Upper lobe of right lung (tissue), 1 donor: Measurements from ENCODE around the gene MYO1H. TPM values are rescaled to one million over a fixed set of nuclear protein-coding genes. Genes with fewer than 3 reads are reported as not detected.
A peak's percentile ranks its signal among the peaks of the same experiment; 100 is the strongest.

Source experiments
- ATAC-seq: fragments of 200-7000 bp; cut with Tn5 transposase; one replicate; pipeline ENCODE4 v1.9.1; 2020; ENCODE audit warnings: mild to moderate bottlenecking, moderate library complexity
- DNase-seq: peaks from one replicate; pipeline ENCODE4 v3.0.0-alpha.2; 2020
- H3K27ac ChIP-seq: fragments of 200-600 bp; one replicate; pipeline ENCODE4 v1.8.0; 2022
- H3K27me3 ChIP-seq: fragments of 200-600 bp; one replicate; pipeline ENCODE4 v1.8.0; 2022; ENCODE audit warnings: mild to moderate bottlenecking
- H3K36me3 ChIP-seq: fragments of 200-600 bp; one replicate; pipeline ENCODE4 v1.8.0; 2022
- H3K4me1 ChIP-seq: fragments of 200-600 bp; one replicate; pipeline ENCODE4 v1.8.0; 2022
- H3K4me3 ChIP-seq: fragments of 200-600 bp; one replicate; pipeline ENCODE4 v1.8.0; 2022; ENCODE audit warnings: mild to moderate bottlenecking
- H3K9me3 ChIP-seq: fragments of 200-600 bp; one replicate; pipeline ENCODE4 v1.8.0; 2022
- intact Hi-C: fragments of 100-400 bp; cut with DNase I; formaldehyde crosslinking; loops from one replicate; pipeline ENCODE4 v1.11.0; 2022
- total RNA-seq: library from RNA; stranded (reverse); fragmentation: NEBNext Ultra II Directional; extraction: Animal tissue kit (Norgen Biotek cat#: 25700); gene quantifications from one replicate; pipeline ENCODE4 v1.2.1, GENCODE V29; 2021
- TF ChIP-seq, protein P1 (sequence below): fragments of 200-600 bp; IDR thresholded peaks from one replicate; pipeline ENCODE4 v1.8.0; 2022; ENCODE audit warnings: antibody characterized with exemption
- donor health status: DM: no; HTN: yes; CAD: no; lungs with severe emphysema.

Gene MYO1H
- total RNA-seq, 1 donor from 2014 or later, result 0.64 TPM

DNA sequence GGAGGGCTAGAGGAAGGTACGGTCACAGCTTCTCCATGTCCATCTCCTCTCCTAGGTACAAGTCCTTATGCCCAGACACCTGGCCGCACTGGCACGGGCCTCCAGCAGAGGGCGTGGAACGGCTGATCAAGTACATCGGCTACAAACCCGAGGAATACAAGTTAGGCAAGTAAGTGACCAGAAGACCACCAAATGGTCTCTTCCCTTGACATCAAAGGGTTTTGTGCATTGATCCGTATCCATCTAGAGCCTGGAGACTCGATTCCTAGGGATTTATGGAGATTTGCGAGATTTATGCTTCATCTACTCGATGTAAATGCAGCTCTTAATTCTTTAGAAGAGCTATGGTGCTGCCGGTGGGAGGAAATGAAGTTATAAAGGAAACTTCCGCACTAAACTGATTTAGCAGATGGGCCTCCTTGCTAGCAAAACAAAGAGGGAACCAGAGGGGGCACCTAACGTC is 85.2 kb downstream of the MYO1H start:
- Histone ChIP-seq H3K36me3 (no peaks in the 10 kb centered on the region), H3K27me3 (no peaks in the 10 kb centered on the region), H3K4me3 (no peak overlapping the region), H3K9me3 (no peaks in the 10 kb centered on the region), H3K4me1 (peaks cover 9% of the 10 kb centered on the region), H3K27ac (no peak overlapping the region)
- intact Hi-C loops, result no loop called here
- DNase-seq (peak; percentile 95), ATAC-seq (peak; percentile 89)
- TF ChIP-seq, protein P1, sequence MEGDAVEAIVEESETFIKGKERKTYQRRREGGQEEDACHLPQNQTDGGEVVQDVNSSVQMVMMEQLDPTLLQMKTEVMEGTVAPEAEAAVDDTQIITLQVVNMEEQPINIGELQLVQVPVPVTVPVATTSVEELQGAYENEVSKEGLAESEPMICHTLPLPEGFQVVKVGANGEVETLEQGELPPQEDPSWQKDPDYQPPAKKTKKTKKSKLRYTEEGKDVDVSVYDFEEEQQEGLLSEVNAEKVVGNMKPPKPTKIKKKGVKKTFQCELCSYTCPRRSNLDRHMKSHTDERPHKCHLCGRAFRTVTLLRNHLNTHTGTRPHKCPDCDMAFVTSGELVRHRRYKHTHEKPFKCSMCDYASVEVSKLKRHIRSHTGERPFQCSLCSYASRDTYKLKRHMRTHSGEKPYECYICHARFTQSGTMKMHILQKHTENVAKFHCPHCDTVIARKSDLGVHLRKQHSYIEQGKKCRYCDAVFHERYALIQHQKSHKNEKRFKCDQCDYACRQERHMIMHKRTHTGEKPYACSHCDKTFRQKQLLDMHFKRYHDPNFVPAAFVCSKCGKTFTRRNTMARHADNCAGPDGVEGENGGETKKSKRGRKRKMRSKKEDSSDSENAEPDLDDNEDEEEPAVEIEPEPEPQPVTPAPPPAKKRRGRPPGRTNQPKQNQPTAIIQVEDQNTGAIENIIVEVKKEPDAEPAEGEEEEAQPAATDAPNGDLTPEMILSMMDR, result peak; percentile 88

DNA sequence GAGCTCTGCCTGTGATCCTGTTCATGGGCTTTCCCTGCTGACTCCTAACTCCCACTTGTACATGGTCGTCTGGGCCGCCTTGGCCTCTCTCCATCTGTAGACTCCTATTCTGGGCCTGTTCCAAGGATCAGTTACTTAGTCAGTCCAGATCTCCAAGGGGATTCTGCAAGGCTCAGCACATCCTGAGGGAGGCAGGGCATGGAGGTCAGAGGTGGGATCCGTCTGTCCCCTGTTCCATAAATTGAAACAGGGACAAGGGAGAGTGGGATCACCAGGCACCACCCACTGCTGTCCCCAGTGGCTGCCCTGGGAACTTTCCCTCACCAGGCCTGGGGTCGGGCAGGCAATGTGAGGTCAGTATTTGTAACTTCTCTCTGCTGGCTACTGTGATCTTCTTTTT is 85.9 kb downstream of the MYO1H start:
- no peaks in the 10 kb centered on the region for H3K9me3 ChIP-seq
- intact Hi-C loops, result no loop called here
- H3K4me3 ChIP-seq, result no peak overlapping the region
- H3K36me3 ChIP-seq, result no peaks in the 10 kb centered on the region
- H3K27me3 ChIP-seq, result no peaks in the 10 kb centered on the region
- DNase-seq (no peak), ATAC-seq (peak; percentile 50)
- TF ChIP-seq, protein P1, result peak; percentile 43
- peaks cover 9% of the 10 kb centered on the region for H3K4me1 ChIP-seq
- H3K27ac ChIP-seq, result no peak overlapping the region

DNA sequence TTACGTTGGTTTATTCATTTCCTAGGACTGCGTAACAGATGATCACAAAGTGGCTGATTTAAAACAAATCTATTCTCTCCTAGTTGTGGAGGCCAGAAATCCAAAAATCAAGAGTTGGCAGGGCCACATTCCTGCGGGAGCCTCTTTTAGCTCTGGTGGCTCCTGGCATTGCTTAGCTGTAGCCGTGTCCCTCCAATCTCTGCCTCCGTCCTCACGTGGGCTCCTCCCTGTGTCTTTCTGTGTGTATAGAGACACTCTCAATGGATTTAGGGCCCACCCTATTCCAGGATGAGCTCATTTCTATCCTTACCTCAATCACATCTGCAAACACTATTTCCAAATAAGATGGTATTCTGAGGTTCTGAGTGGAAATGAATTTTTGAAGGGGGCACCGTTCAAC is 86.9 kb downstream of the MYO1H start:
- no peaks in the 10 kb centered on the region for H3K27me3 ChIP-seq
- no peak overlapping the region for H3K27ac ChIP-seq
- no peak for ATAC-seq
- intact Hi-C loops, result no loop called here
- H3K9me3 ChIP-seq, result no peaks in the 10 kb centered on the region
- H3K4me3 ChIP-seq, result no peak overlapping the region
- H3K36me3 ChIP-seq, result no peaks in the 10 kb centered on the region
- no peak for DNase-seq
- TF ChIP-seq, protein P1, result no peak
- peaks cover 9% of the 10 kb centered on the region for H3K4me1 ChIP-seq

DNA sequence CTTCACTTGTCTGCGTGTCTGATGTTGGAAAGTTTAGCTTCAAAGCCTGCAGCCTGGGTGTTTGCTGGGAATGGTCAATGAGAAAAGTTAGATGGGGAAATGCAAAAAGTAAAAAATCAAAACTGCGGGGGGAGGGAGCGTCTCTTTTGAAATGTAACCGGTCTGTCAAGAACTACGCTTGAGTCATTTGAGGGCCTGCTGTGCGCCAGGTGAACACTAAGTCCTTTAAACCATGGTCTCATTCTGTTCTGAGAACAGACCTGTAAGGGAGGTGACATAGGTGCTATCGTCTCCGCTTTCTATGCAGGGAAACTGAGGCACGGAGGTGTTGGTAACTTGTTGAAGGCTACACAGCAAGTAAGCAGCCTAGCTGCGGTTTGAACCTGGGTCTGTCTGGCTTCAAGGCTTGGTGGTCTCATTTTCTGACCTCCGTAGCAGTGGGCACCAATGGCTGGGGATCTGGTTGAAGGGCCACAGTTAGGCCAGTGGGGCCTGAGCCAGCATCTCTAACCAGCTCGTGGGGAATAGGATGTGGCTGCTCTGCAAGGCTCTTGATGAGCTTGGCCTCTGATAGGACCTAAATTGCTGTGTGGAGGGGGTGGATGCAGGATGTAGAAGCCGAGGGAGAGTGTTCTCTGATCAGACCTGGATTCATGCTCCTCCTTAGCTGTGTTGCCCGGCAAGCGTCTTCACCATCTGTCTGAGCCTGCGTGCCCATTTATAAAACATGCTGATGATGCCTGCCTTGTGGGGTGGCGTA is 87.9 kb downstream of the MYO1H start:
- ATAC-seq, result peak; percentile 65
- DNase-seq, result no peak
- Histone ChIP-seq H3K27ac (peak overlapping the region; percentile 12), H3K4me3 (no peak overlapping the region), H3K27me3 (no peaks in the 10 kb centered on the region), H3K9me3 (no peaks in the 10 kb centered on the region), H3K4me1 (peaks cover 9% of the 10 kb centered on the region), H3K36me3 (no peaks in the 10 kb centered on the region)
- TF ChIP-seq, protein P1, result no peak
- intact Hi-C loops, result no loop called here

DNA sequence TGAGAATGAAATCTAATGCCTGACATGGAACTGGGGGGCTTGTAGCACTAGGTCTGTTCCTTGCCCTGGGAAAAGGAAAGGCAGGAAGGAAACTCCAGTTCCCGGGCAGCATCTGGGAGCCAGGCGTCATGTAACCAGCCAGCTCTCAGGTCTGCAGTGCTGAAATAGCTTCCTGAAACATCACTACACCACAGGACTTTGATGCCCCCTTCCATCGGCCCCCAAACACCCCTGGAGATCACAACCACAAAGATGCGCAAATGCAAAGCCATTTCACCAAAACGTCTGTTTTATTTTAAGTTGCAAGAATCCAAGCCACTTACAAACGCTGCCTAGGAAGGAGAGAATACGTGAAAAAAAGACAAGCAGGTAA is 88.5 kb downstream of the MYO1H start:
- TF ChIP-seq, protein P1, result no peak
- intact Hi-C loops, result no loop called here
- no peaks in the 10 kb centered on the region for H3K27me3 ChIP-seq
- no peak overlapping the region for H3K4me3 ChIP-seq
- no peaks in the 10 kb centered on the region for H3K36me3 ChIP-seq
- peaks cover 9% of the 10 kb centered on the region for H3K4me1 ChIP-seq
- H3K9me3 ChIP-seq, result no peaks in the 10 kb centered on the region
- ATAC-seq, result no peak
- no peak for DNase-seq
- H3K27ac ChIP-seq, result peak overlapping the region; percentile 12
